HG02870 (cell line): ENCODE results near the gene SRM.
"Not testable (repeated sequence)": the region's sequence is repeated elsewhere in the genome, so short reads cannot be mapped to it uniquely, and the experiment has no call there.

ENCODE experiments used
- ATAC-seq: cut with Tn5 transposase; IDR thresholded peaks from one replicate; pipeline ENCODE4 v1.9.1; 2021; ENCODE audit warnings: mild to moderate bottlenecking, moderate library complexity; ENCODE audit not compliant: unreplicated experiment

Gene SRM

GRCh38 chr1:11023201-11023600 lies 36.6 kb downstream of the SRM start:
- no peak for ATAC-seq

DNA sequence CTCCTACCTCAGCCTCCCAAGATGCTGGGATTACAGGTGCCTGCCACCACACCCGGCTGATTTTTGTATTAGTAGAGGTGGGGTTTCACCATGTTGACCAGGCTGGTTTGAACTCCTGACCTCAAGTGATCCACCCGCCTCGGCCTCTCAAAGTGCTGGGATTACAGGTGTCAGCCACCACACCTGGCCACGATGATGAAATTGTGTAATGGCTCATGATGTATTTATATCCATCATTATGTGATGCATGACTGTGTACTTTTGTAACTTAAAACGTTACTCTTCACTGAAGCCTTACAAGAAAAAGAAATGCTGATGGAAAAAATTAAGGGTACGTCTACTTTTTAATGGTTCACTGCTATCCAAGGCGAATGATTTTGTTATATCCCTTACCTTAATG lies 39.8 kb downstream of the SRM start:
- ATAC-seq, result no peak

GRCh38 chr1:11019358-11019757 lies 40.5 kb downstream of the SRM start:
- ATAC-seq, result not testable (repeated sequence)

GRCh38 chr1:11013160-11013531 lies 46.7 kb downstream of the SRM start:
- ATAC-seq, result no peak

- peak; percentile 82 for ATAC-seq
Observed at GRCh38 chr1:11012260-11013159, 47.3 kb downstream of the SRM start, which contains the start of gene TARDBP. TSS of gene TARDBP (plus strand) at chr1:11012654. CDS start at chr1:11013728, 1,074 bp downstream.
